D721Med (cell line): ENCODE data around the gene ARRDC1.
"Not testable (repeated sequence)": the region's sequence is repeated elsewhere in the genome, so short reads cannot be mapped to it uniquely, and the experiment has no call there.

Experiments used
- DNase-seq: peaks from one replicate; pipeline ENCODE4 v3.0.0; 2011; ENCODE audit warnings: low spot score; ENCODE audit not compliant: insufficient read length
- FAIRE-seq: peaks from 2 replicates; lab custom pipeline; 2011; peaks lifted over from hg19 to GRCh38; lab: Jason Lieb, UNC
- TF ChIP-seq, protein P1 (sequence below): IDR thresholded peaks from 2 replicates; pipeline ENCODE4 v1.5.1; 2012; ENCODE audit warnings: mild to moderate bottlenecking, control low read depth; ENCODE audit not compliant: insufficient read depth; ENCODE audit errors: missing control alignments

ARRDC1 gene, protein sequence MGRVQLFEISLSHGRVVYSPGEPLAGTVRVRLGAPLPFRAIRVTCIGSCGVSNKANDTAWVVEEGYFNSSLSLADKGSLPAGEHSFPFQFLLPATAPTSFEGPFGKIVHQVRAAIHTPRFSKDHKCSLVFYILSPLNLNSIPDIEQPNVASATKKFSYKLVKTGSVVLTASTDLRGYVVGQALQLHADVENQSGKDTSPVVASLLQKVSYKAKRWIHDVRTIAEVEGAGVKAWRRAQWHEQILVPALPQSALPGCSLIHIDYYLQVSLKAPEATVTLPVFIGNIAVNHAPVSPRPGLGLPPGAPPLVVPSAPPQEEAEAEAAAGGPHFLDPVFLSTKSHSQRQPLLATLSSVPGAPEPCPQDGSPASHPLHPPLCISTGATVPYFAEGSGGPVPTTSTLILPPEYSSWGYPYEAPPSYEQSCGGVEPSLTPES

DNA sequence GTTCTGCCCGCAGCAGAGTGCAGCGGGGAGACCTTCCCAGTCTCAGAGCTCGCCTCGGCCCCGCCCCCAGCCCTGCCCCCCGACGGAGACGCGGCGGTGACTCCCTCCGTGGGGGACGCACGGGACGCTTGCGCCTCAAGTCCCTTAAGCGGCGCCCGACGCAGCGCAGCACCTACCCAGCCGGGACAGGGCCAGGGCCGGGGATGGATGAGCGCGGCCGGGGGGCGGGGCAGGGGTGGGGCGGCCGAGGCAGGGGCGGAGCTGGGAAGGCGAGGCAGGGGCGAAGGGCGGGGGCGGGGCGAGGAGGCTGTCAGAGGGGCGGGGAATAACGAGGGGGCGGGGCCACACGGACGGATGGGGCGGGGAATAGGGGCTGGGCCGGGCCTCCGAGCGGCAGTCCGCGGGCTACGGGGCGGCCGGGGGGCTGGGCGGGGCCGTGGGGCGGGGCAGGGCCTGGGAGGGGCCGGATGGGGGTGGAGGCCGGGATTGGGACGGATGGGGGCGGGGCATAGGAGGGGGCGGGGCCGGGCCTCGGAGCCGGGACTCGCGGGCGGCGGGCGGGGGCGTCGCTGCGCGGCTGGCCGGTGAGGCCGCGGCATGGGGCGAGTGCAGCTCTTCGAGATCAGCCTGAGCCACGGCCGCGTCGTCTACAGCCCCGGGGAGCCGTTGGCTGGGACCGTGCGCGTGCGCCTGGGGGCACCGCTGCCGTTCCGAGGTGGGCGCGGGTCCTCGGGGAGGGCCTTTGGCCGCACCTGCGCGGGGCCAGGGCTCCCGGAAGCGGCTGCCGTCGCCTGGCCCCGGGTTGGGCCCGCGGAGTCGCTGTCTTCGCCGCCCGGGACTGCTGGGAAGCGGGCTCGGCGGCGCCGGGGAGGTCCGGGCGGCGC is at the start of gene ARRDC1:
Gene ARRDC1 (plus strand): TSS at position 566 of the 884 bp plus-strand sequence. CDS start 32 bp downstream, at position 598.
- TF ChIP-seq, protein P1, sequence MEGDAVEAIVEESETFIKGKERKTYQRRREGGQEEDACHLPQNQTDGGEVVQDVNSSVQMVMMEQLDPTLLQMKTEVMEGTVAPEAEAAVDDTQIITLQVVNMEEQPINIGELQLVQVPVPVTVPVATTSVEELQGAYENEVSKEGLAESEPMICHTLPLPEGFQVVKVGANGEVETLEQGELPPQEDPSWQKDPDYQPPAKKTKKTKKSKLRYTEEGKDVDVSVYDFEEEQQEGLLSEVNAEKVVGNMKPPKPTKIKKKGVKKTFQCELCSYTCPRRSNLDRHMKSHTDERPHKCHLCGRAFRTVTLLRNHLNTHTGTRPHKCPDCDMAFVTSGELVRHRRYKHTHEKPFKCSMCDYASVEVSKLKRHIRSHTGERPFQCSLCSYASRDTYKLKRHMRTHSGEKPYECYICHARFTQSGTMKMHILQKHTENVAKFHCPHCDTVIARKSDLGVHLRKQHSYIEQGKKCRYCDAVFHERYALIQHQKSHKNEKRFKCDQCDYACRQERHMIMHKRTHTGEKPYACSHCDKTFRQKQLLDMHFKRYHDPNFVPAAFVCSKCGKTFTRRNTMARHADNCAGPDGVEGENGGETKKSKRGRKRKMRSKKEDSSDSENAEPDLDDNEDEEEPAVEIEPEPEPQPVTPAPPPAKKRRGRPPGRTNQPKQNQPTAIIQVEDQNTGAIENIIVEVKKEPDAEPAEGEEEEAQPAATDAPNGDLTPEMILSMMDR = no peak
- FAIRE-seq = no peak
- peak; percentile 81 for DNase-seq

- TF ChIP-seq, protein P1 = no peak
- DNase-seq = no peak
- FAIRE-seq = no peak
Measured at GRCh38 chr9:137556069-137556838, 49.2 kb upstream of the ARRDC1 start.

DNA sequence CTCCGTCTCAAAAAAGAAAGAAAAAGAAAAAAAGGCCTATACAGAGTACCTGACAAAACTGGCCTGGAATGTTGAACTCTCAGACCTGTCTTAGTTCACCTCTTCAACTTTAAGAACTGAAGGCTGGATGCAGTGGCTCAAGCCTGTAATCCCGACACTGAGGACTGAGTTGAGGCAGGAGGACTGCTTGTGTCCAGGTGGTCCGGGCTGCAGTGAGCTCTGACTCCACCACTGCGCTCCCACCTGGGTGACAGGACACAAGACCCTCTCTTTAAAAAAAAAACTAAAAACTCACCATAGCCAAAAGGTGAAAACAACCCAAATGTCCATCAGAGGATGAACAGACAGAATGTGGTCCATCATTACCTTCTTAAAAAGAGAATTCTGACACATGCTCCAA is 47.4 kb upstream of the ARRDC1 start:
- TF ChIP-seq, protein P1 = no peak
- DNase-seq = no peak
- no peak for FAIRE-seq

DNA sequence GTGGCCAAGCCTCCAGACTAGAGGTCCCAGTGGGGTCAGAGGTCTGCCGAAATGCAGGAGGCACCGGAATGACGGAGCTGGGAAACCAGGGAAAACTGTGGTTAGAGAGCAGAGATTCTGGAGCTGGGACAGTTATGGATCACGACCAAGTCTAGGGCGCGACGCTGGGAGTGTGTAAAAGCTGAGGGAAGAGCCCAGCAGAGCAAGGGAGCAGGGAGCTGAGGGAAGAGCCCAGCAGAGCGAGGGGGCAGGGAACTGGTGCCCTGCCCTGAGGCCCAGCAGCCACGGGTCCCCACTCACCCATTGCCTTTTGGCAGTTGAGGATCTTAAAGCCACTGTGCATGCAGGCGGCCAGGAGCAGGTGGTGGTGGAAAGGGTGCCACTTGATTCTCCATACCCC is 41.4 kb upstream of the ARRDC1 start:
- FAIRE-seq (no peak), DNase-seq (no peak)
- TF ChIP-seq, protein P1 = no peak

DNA sequence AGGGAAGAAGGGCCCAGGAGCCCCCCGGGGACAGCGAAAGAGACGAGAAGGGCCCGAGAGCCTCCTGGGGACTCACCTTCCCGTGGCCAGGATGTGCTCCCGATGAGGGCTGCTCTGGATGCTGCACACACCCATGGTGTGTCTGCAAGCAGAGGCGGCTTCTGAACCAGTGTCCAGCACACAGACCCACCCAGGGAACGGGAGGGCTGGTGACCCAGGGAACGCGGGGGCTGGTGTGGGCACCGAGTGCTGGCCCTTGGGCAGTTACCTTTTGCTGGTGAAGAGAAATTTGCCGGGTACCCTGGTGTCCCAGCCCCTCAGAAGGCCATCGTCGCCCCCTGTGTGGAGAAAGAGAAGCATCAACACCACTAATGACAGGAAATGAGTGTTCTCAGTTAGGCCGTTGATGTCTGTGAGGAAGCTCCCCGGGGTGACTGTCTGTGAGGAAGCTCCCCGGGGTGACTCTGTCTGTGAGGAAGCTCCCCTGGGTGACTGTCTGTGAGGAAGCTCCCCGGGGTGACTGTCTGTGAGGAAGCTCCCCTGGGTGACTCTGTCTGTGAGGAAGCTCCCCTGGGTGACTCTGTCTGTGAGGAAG is 40.6 kb upstream of the ARRDC1 start:
- FAIRE-seq = no peak
- TF ChIP-seq, protein P1 = no peak
- no peak for DNase-seq

GRCh38 chr9:137568445-137568844 is 37.0 kb upstream of the ARRDC1 start:
- not testable (repeated sequence) for DNase-seq, FAIRE-seq

DNA sequence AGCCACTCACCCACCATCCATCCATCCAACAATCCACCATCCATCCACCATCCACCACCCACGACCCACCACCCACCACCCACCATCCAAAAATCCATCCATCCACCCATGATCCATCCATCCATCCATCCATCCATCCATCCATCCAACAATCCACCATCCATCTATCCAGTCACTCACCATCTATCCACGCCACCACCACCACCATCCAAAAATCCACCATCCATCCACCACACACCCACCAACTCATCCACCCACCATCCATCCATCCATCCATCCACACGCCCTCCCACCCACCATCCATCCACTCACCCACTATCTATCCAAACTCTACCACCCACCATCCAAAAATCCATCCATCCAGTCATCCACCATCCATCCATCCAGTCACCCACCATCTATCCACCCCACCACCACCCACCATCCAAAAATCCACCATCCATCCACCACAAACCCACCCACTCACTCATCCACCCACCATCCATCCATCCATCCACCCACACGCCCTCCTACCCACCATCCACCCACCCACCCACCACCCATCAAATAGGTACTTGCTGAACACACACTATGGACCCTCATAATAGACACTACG is 35.8 kb upstream of the ARRDC1 start:
- DNase-seq (no peak), FAIRE-seq (no peak)
- TF ChIP-seq, protein P1 = no peak
